OCI-LY1 (cell line): ENCODE results near the gene STX8.

ENCODE experiments used
- H2AFZ ChIP-seq: fragments of 200-600 bp; sonication (generic), shearing (Covaris generic); 2 replicates; pipeline ENCODE4 v1.6.0; 2014; ENCODE audit warnings: antibody characterized with exemption, mild to moderate bottlenecking, low read length
- H3F3A ChIP-seq: fragments of 200-600 bp; sonication (generic), shearing (Covaris generic); 2 replicates; pipeline ENCODE4 v1.6.0; 2014; ENCODE audit warnings: mild to moderate bottlenecking, antibody characterized with exemption, low read length, moderate library complexity; ENCODE audit not compliant: insufficient read depth
- H3K27ac ChIP-seq: fragments of 200-600 bp; sonication (generic); 2 replicates; pipeline ENCODE4 v1.5.1; 2014; ENCODE audit warnings: low read length, mixed run types, mild to moderate bottlenecking, low read depth; ENCODE audit not compliant: poor library complexity, severe bottlenecking
- H3K27me3 ChIP-seq: fragments of 200-600 bp; sonication (generic); 2 replicates; pipeline ENCODE4 v1.6.0; 2014; ENCODE audit warnings: antibody characterized with exemption, mild to moderate bottlenecking, low read length, moderate library complexity; ENCODE audit not compliant: insufficient read depth
- H3K36me3 ChIP-seq: fragments of 200-600 bp; sonication (generic); 2 replicates; pipeline ENCODE4 v1.6.1; 2014; ENCODE audit warnings: mild to moderate bottlenecking, antibody characterized with exemption, low read length, moderate library complexity, mixed read lengths; ENCODE audit not compliant: insufficient read depth
- H3K4me1 ChIP-seq: fragments of 200-600 bp; sonication (generic); 2 replicates; pipeline ENCODE4 v1.5.1; 2014; ENCODE audit warnings: mild to moderate bottlenecking, low read length, moderate library complexity; ENCODE audit not compliant: insufficient read depth, severe bottlenecking
- H3K4me2 ChIP-seq: fragments of 200-600 bp; sonication (generic), shearing (Covaris generic); 2 replicates; pipeline ENCODE4 v1.6.1; 2014; ENCODE audit warnings: low read length
- H3K4me3 ChIP-seq: fragments of 200-600 bp; sonication (generic); 2 replicates; pipeline ENCODE4 v1.5.1; 2014; ENCODE audit warnings: low read length, low read depth, mild to moderate bottlenecking, mixed read lengths; ENCODE audit not compliant: poor library complexity, severe bottlenecking
- H3K79me2 ChIP-seq: fragments of 200-600 bp; shearing (Covaris generic); 2 replicates; pipeline ENCODE4 v1.6.1; 2016; ENCODE audit warnings: mixed run types, low read length, mixed read lengths; ENCODE audit not compliant: insufficient read depth
- H3K9ac ChIP-seq: fragments of 200-600 bp; sonication (generic), shearing (Covaris generic); 2 replicates; pipeline ENCODE4 v1.6.1; 2014; ENCODE audit warnings: mild to moderate bottlenecking, low read length, mixed read lengths
- H3K9me2 ChIP-seq: fragments of 200-600 bp; sonication (generic), shearing (Covaris generic); 2 replicates; pipeline ENCODE4 v1.6.1; 2014; ENCODE audit warnings: low read depth, mild to moderate bottlenecking, low read length, mixed read lengths
- H3K9me3 ChIP-seq: fragments of 200-600 bp; shearing (Covaris generic); 2 replicates; pipeline ENCODE4 v1.6.1; 2014; ENCODE audit warnings: low read length, mixed read lengths
- H4K20me1 ChIP-seq: fragments of 200-600 bp; sonication (generic), shearing (Covaris generic); 2 replicates; pipeline ENCODE4 v1.6.0; 2016; ENCODE audit warnings: mild to moderate bottlenecking, low read length; ENCODE audit not compliant: insufficient read depth
- EZH2 ChIP-seq: fragments of 200-600 bp; sonication (generic), shearing (Covaris generic); IDR thresholded peaks from 2 replicates; pipeline ENCODE4 v1.8.0; 2017; ENCODE audit warnings: borderline replicate concordance, mixed run types, mild to moderate bottlenecking, antibody characterized with exemption, low read length, moderate library complexity, mixed read lengths
- TF ChIP-seq, protein P1 (sequence below): fragments of 200-600 bp; sonication (generic), shearing (Covaris generic); IDR thresholded peaks from 2 replicates; pipeline ENCODE4 v1.5.1; 2017; ENCODE audit warnings: mild to moderate bottlenecking, antibody characterized with exemption, low read length, moderate library complexity, mixed read lengths

The STX8 gene

GRCh38 chr17:9279893-9280292, 295.7 kb downstream of the STX8 start:
- H3K79me2 ChIP-seq = no peaks in the 10 kb centered on the region
- no peak overlapping the region for H2AFZ ChIP-seq
- H3K4me2 ChIP-seq = no peak overlapping the region
- H3K36me3 ChIP-seq = no peaks in the 10 kb centered on the region
- TF ChIP-seq, protein P1, sequence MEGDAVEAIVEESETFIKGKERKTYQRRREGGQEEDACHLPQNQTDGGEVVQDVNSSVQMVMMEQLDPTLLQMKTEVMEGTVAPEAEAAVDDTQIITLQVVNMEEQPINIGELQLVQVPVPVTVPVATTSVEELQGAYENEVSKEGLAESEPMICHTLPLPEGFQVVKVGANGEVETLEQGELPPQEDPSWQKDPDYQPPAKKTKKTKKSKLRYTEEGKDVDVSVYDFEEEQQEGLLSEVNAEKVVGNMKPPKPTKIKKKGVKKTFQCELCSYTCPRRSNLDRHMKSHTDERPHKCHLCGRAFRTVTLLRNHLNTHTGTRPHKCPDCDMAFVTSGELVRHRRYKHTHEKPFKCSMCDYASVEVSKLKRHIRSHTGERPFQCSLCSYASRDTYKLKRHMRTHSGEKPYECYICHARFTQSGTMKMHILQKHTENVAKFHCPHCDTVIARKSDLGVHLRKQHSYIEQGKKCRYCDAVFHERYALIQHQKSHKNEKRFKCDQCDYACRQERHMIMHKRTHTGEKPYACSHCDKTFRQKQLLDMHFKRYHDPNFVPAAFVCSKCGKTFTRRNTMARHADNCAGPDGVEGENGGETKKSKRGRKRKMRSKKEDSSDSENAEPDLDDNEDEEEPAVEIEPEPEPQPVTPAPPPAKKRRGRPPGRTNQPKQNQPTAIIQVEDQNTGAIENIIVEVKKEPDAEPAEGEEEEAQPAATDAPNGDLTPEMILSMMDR = no peak
- no peak for TF ChIP-seq EZH2
- H3K4me3 ChIP-seq = no peak overlapping the region
- no peak overlapping the region for H3K9ac ChIP-seq
- H3K27me3 ChIP-seq = no peaks in the 10 kb centered on the region
- H3K27ac ChIP-seq = no peak overlapping the region
- H3K9me3 ChIP-seq = no peaks in the 10 kb centered on the region
- H3K9me2 ChIP-seq = no peaks in the 10 kb centered on the region
- no peaks in the 10 kb centered on the region for H3F3A ChIP-seq
- no peaks in the 10 kb centered on the region for H3K4me1 ChIP-seq
- H4K20me1 ChIP-seq = no peaks in the 10 kb centered on the region

GRCh38 chr17:9274973-9275372, 300.6 kb downstream of the STX8 start:
- no peak overlapping the region for H3K4me2 ChIP-seq
- no peaks in the 10 kb centered on the region for H3K79me2 ChIP-seq

DNA sequence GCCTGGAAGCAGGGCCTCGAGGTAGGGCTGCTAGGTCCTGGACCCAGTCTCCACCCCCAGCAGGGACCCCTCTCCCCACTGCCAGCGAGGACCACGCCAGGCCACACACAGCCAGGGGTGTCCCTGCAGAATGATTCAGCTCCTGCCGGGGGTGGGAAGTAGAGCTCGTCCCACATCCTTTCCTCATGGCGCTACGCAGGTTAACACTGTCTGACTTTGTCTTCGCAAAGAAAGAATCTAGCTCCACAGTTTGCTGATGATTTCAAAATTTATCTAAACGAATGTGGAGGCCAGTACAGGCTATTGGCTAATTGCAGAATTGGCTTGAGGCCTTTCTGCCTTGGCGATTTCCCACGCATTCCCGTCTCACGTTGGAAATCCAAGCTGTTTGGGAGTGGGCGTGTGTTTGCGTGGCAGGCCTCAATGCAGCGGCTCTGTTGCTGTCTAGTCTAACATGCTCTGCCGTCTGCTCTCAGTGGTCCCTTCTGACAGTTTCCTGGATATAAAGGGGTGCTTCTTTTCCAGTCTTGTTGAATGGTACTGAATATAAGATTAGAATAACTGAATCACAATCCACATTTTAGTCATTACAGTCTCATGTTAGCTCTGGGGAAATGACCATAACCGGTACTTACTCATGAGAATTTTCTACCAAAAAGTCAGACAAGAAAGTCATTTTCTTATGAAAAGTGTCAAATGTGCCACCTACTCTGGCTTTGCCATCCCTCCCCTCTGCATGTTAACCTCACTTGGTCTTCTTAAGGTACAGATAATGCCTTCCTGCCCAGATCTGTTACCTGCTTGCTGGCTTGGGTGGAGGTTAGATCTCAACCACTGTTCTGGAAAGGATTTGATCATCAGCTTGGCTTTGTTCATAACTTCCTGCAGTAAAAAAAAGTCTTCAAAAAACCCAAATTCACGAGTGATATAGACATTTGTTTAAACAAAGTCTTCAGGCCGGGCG, 301.9 kb downstream of the STX8 start:
- H3F3A ChIP-seq = no peaks in the 10 kb centered on the region
- H4K20me1 ChIP-seq = no peaks in the 10 kb centered on the region
- TF ChIP-seq EZH2 = no peak
- TF ChIP-seq, protein P1 = no peak
- no peak overlapping the region for H2AFZ ChIP-seq
- H3K4me2 ChIP-seq = no peak overlapping the region
- H3K4me3 ChIP-seq = no peak overlapping the region
- H3K4me1 ChIP-seq = no peaks in the 10 kb centered on the region
- no peaks in the 10 kb centered on the region for H3K27me3 ChIP-seq
- H3K9ac ChIP-seq = no peak overlapping the region
- no peaks in the 10 kb centered on the region for H3K79me2 ChIP-seq
- H3K9me2 ChIP-seq = no peaks in the 10 kb centered on the region
- no peak overlapping the region for H3K27ac ChIP-seq
- H3K9me3 ChIP-seq = no peaks in the 10 kb centered on the region
- no peaks in the 10 kb centered on the region for H3K36me3 ChIP-seq

More at GRCh38 chr17:9274973-9275372, 300.6 kb downstream of the STX8 start:
- Histone ChIP-seq H3K27me3 (no peaks in the 10 kb centered on the region), H3K9me3 (no peaks in the 10 kb centered on the region), H3K9me2 (no peaks in the 10 kb centered on the region), H2AFZ (no peak overlapping the region), H3K9ac (no peak overlapping the region), H3K4me3 (no peak overlapping the region), H3K36me3 (no peaks in the 10 kb centered on the region), H3K27ac (no peak overlapping the region), H3F3A (no peaks in the 10 kb centered on the region), H4K20me1 (no peaks in the 10 kb centered on the region), H3K4me1 (no peaks in the 10 kb centered on the region)
- no peak for TF ChIP-seq EZH2
- TF ChIP-seq, protein P1 = no peak
